ENCODE results near the gene PLXND1.

PLXND1 gene

GRCh38 chr3:129514110-129514509 lies 92.4 kb downstream of the PLXND1 start:
- no peaks in the 10 kb centered on the region for H3K27me3 ChIP-seq (ENCODE audit: insufficient read depth, insufficient read length)
- peaks cover 12% of the 10 kb centered on the region for H3K4me1 ChIP-seq (ENCODE audit: insufficient read depth, insufficient read length)
- peaks cover 89% of the 10 kb centered on the region for H3K36me3 ChIP-seq (ENCODE audit: insufficient read depth, insufficient read length, low read length)
- no peak overlapping the region for H3K9ac ChIP-seq (ENCODE audit: insufficient read length, low read depth)
- no peak for DNase-seq (ENCODE audit: low read depth, low spot score)
- H3K4me3 ChIP-seq (ENCODE audit: insufficient read length, low read depth) = no peak overlapping the region
- H3K9me3 ChIP-seq (ENCODE audit: insufficient read depth, low read length) = no peaks in the 10 kb centered on the region
- TF ChIP-seq YY1 (IDR thresholded peaks at IDR 0.05; ENCODE audit: insufficient read depth, insufficient read length) (no peak), ZNF274 (IDR thresholded peaks at IDR 0.05; ENCODE audit: low read depth, low read length) (no peak), SUZ12 (IDR thresholded peaks at IDR 0.05; ENCODE audit: extremely low read depth, insufficient read depth, insufficient read length) (no peak)

- no peak overlapping the region for H3K4me3 ChIP-seq (ENCODE audit: insufficient read length, low read depth)
- TF ChIP-seq SUZ12 (IDR thresholded peaks at IDR 0.05; ENCODE audit: extremely low read depth, insufficient read depth, insufficient read length) = no peak
- no peak for TF ChIP-seq YY1 (IDR thresholded peaks at IDR 0.05; ENCODE audit: insufficient read depth, insufficient read length)
- TF ChIP-seq ZNF274 (IDR thresholded peaks at IDR 0.05; ENCODE audit: low read depth, low read length) = no peak
- H3K36me3 ChIP-seq (ENCODE audit: insufficient read depth, insufficient read length, low read length) = peaks cover 89% of the 10 kb centered on the region
- DNase-seq (ENCODE audit: low read depth, low spot score) = no peak
- no peaks in the 10 kb centered on the region for H3K27me3 ChIP-seq (ENCODE audit: insufficient read depth, insufficient read length)
- peaks cover 12% of the 10 kb centered on the region for H3K4me1 ChIP-seq (ENCODE audit: insufficient read depth, insufficient read length)
- no peaks in the 10 kb centered on the region for H3K9me3 ChIP-seq (ENCODE audit: insufficient read depth, low read length)
- no peak overlapping the region for H3K9ac ChIP-seq (ENCODE audit: insufficient read length, low read depth)
These were observed 92.8 kb downstream of the PLXND1 start for GRCh38 chr3:129513705-129514104.

DNA sequence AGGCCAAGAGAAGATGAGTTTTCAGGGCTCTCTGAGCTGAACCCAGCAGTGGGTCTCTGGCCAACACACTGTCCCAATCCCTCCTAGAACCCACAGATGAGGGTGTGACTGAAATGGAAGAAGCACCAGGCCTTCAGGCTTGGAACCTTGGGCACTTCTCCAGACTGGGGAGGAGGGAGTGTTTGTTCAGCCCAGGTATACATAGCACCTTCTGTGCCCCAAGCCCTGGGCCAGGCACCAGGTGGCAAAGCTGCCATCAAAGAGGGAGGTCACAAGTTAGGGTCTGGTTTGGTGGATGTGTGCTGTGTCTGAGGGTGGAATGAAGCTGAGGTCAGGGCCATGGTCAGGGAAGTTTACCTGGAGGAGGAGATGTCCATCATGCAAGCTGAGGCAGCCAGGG lies 93.9 kb downstream of the PLXND1 start:
- Histone ChIP-seq H3K9me3 (ENCODE audit: insufficient read depth, low read length) (no peaks in the 10 kb centered on the region), H3K36me3 (ENCODE audit: insufficient read depth, insufficient read length, low read length) (peaks cover 87% of the 10 kb centered on the region), H3K27me3 (ENCODE audit: insufficient read depth, insufficient read length) (no peaks in the 10 kb centered on the region), H3K4me3 (ENCODE audit: insufficient read length, low read depth) (no peak overlapping the region), H3K4me1 (ENCODE audit: insufficient read depth, insufficient read length) (peaks cover 10% of the 10 kb centered on the region), H3K9ac (ENCODE audit: insufficient read length, low read depth) (no peak overlapping the region)
- no peak for DNase-seq (ENCODE audit: low read depth, low spot score)
- no peak for TF ChIP-seq SUZ12 (IDR thresholded peaks at IDR 0.05; ENCODE audit: extremely low read depth, insufficient read depth, insufficient read length)
- TF ChIP-seq ZNF274 (IDR thresholded peaks at IDR 0.05; ENCODE audit: low read depth, low read length) = no peak
- no peak for TF ChIP-seq YY1 (IDR thresholded peaks at IDR 0.05; ENCODE audit: insufficient read depth, insufficient read length)

DNA sequence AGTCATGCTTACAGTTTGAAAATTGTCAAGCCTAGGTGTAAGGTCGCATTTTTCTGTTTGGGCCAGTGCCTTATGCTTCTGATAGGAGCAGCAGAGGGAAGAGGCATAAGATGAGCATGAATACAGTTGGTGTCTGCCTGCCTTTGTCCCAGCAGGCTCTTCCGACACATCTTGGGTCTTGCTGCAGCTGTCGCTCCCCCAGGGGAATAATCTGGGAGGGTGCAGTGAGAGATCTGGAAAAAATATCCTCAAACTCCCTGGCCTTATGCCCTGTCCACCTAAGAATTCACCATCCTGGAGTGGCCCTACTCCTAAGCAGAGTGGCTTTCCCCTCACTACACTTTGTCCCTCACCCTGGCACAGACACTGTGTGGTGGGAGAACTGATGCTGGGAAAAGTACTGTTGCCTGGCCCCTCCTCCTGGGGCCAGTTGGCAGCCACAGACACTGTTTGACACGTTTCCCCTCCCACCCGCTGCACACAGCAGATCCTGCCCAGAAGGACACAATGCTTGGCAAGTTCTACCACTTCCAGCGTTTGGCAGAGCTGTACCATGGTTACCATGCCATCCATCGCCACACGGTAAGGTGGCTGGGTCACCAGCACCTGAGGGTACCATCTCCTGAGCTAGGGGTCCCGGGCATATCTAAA lies 99.2 kb downstream of the PLXND1 start:
- Histone ChIP-seq H3K9me3 (ENCODE audit: insufficient read depth, low read length) (no peaks in the 10 kb centered on the region), H3K4me3 (ENCODE audit: insufficient read length, low read depth) (no peak overlapping the region), H3K9ac (ENCODE audit: insufficient read length, low read depth) (no peak overlapping the region), H3K27me3 (ENCODE audit: insufficient read depth, insufficient read length) (no peaks in the 10 kb centered on the region), H3K36me3 (ENCODE audit: insufficient read depth, insufficient read length, low read length) (peaks cover 95% of the 10 kb centered on the region), H3K4me1 (ENCODE audit: insufficient read depth, insufficient read length) (peaks cover 12% of the 10 kb centered on the region)
- TF ChIP-seq YY1 (IDR thresholded peaks at IDR 0.05; ENCODE audit: insufficient read depth, insufficient read length) (no peak), SUZ12 (IDR thresholded peaks at IDR 0.05; ENCODE audit: extremely low read depth, insufficient read depth, insufficient read length) (no peak), ZNF274 (IDR thresholded peaks at IDR 0.05; ENCODE audit: low read depth, low read length) (no peak)
- no peak for DNase-seq (ENCODE audit: low read depth, low spot score)

DNA sequence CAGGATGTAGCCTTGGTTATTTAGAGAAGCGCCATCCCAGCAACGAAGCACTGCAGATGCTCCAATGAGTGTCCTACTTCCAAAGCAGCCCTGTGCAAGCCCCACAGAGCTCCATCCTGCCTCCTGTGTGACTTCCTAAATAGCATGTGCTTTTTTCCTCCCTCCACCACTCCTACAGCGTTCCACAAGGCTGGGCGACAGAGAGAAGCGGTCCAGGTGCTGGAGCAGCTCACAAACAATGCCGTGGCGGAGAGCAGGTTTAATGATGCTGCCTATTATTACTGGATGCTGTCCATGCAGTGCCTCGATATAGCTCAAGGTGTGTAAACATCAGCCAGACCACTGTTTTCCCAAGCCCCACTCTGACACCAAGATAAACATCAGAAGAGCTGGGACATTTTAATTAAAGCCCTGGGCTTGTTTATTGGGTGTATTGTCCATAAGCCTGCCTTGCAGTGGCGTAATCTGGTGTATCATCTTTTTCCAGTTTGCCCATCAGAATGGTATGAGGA lies 100.2 kb downstream of the PLXND1 start:
- H3K9ac ChIP-seq (ENCODE audit: insufficient read length, low read depth) = no peak overlapping the region
- no peak for DNase-seq (ENCODE audit: low read depth, low spot score)
- H3K36me3 ChIP-seq (ENCODE audit: insufficient read depth, insufficient read length, low read length) = peaks cover 95% of the 10 kb centered on the region
- peaks cover 10% of the 10 kb centered on the region for H3K4me1 ChIP-seq (ENCODE audit: insufficient read depth, insufficient read length)
- no peak overlapping the region for H3K4me3 ChIP-seq (ENCODE audit: insufficient read length, low read depth)
- no peaks in the 10 kb centered on the region for H3K27me3 ChIP-seq (ENCODE audit: insufficient read depth, insufficient read length)
- H3K9me3 ChIP-seq (ENCODE audit: insufficient read depth, low read length) = no peaks in the 10 kb centered on the region
- TF ChIP-seq ZNF274 (IDR thresholded peaks at IDR 0.05; ENCODE audit: low read depth, low read length) (no peak), YY1 (IDR thresholded peaks at IDR 0.05; ENCODE audit: insufficient read depth, insufficient read length) (no peak), SUZ12 (IDR thresholded peaks at IDR 0.05; ENCODE audit: extremely low read depth, insufficient read depth, insufficient read length) (no peak)

DNA sequence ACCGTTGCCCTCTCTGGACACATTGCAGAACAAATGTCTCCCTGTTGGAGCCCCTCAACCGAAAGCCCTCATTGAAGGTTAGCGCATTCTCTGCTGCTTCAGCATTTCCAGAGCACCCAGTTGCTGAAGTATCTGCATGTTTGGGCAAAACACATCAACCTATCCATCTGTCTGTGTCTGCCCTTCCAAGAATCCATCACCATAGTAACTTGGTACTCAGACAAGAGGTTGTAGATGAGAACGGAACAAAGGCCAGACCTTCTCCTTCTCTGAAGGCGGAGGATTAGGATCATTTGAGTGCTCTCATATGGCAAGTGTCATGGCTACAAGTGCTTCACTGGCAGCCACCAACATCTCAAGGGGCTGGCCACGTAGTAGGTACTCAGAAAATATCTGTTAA lies 101.1 kb downstream of the PLXND1 start:
- H3K4me1 ChIP-seq (ENCODE audit: insufficient read depth, insufficient read length) = peaks cover 10% of the 10 kb centered on the region
- TF ChIP-seq SUZ12 (IDR thresholded peaks at IDR 0.05; ENCODE audit: extremely low read depth, insufficient read depth, insufficient read length) (no peak), ZNF274 (IDR thresholded peaks at IDR 0.05; ENCODE audit: low read depth, low read length) (no peak), YY1 (IDR thresholded peaks at IDR 0.05; ENCODE audit: insufficient read depth, insufficient read length) (no peak)
- DNase-seq (ENCODE audit: low read depth, low spot score) = no peak
- H3K4me3 ChIP-seq (ENCODE audit: insufficient read length, low read depth) = no peak overlapping the region
- H3K9me3 ChIP-seq (ENCODE audit: insufficient read depth, low read length) = no peaks in the 10 kb centered on the region
- no peak overlapping the region for H3K9ac ChIP-seq (ENCODE audit: insufficient read length, low read depth)
- H3K27me3 ChIP-seq (ENCODE audit: insufficient read depth, insufficient read length) = no peaks in the 10 kb centered on the region
- peaks cover 96% of the 10 kb centered on the region for H3K36me3 ChIP-seq (ENCODE audit: insufficient read depth, insufficient read length, low read length)

Measured in NT2/D1 (cell line).